Tibial nerve (tissue), 4 donors: ENCODE results near the gene FAM78B. TPM values are rescaled to one million over a fixed set of nuclear protein-coding genes. Genes with fewer than 3 reads are reported as not detected.

Experiments
- DNase-seq, 2 donors: peaks; one replicate each; pipeline ENCODE4 v3.0.0-alpha.2; 2019; ENCODE audit warnings: low spot score in 2 of 2
- H3K27ac ChIP-seq, 4 donors: fragments of 200-600 bp; sonication (generic) in 3 of 4; one replicate each; pipeline ENCODE4 v1.5.1; 2017 to 2019; ENCODE audit warnings: mild to moderate bottlenecking in 1 of 4
- H3K27me3 ChIP-seq, 2 donors: fragments of 200-600 bp; sonication (generic) in 1 of 2; one replicate each; pipeline versions ENCODE4 v1.5.1 to v1.6.0; 2017 to 2019
- H3K36me3 ChIP-seq, 3 donors: fragments of 200-600 bp; sonication (generic); one replicate each; pipeline ENCODE4 v1.5.1; 2018 to 2019
- H3K4me1 ChIP-seq, 4 donors: fragments of 200-600 bp; sonication (generic) in 3 of 4; one replicate each; pipeline ENCODE4 v1.5.1; 2017 to 2019
- H3K4me3 ChIP-seq, 4 donors: fragments of 200-600 bp; sonication (generic) in 3 of 4; one replicate each; pipeline ENCODE4 v1.5.1; 2017 to 2019; ENCODE audit warnings: mild to moderate bottlenecking in 1 of 4, moderate library complexity in 1 of 4
- H3K9me3 ChIP-seq, 4 donors: fragments of 200-600 bp; sonication (generic) in 3 of 4; one replicate each; pipeline ENCODE4 v1.5.1; 2017 to 2019
- EP300 ChIP-seq, 2 donors: sonication (generic); formaldehyde crosslinking; IDR thresholded peaks; one replicate each; pipeline ENCODE4 v1.6.1; 2017; ENCODE audit warnings: antibody characterized with exemption in 2 of 2, mild to moderate bottlenecking in 1 of 2
- POLR2A ChIP-seq, 2 donors: fragments of 450-650 bp; IDR thresholded peaks; one replicate each; pipeline ENCODE4 v1.6.1; 2017; ENCODE audit warnings: antibody characterized with exemption in 2 of 2, mild to moderate bottlenecking in 2 of 2, moderate library complexity in 2 of 2
- WGBS, 2 donors: methylation state at CpG; one replicate each; pipeline ENCODE4 v1.1.5; 2018; 5-methylcytosine and 5-hydroxymethylcytosine counted together
- total RNA-seq, 4 donors: library from RNA; depleted of rRNA; stranded (reverse); fragments of >200 nt; gene quantifications; one replicate each; pipeline ENCODE4 v1.1.0, GENCODE V29; 2016
- TF ChIP-seq, protein P1 (sequence below), 5 experiments: fragments of 200-600 bp in 3 of 5; fragments of 450-650 bp in 2 of 5; sonication (generic) in 3 of 5; IDR thresholded peaks; one replicate each; pipeline ENCODE4 v1.5.1; 2016 to 2019; ENCODE audit warnings: antibody characterized with exemption in 5 of 5, mild to moderate bottlenecking in 3 of 5, moderate library complexity in 2 of 5

The FAM78B gene
- total RNA-seq, 4 donors from 2014 or later = 2.0 to 6.3 (median 3.5) TPM

- no peaks in the 10 kb centered on the region for H3K27me3 ChIP-seq
- 96 to 100% methylated on average over 1 of the region's 1 CpG for whole genome bisulfite sequencing, 2 donors
- peaks cover 0 to 8% (median 0%) of the 10 kb centered on the region in 3 donors for H3K36me3 ChIP-seq
- H3K27ac ChIP-seq = no peak overlapping the region
- H3K9me3 ChIP-seq = peaks cover 0 to 5% (median 0%) of the 10 kb centered on the region in 4 donors
- TF ChIP-seq EP300 (IDR thresholded peaks at IDR 0.05) (no peak), POLR2A (IDR thresholded peaks at IDR 0.05) (no peak)
- TF ChIP-seq, protein P1, sequence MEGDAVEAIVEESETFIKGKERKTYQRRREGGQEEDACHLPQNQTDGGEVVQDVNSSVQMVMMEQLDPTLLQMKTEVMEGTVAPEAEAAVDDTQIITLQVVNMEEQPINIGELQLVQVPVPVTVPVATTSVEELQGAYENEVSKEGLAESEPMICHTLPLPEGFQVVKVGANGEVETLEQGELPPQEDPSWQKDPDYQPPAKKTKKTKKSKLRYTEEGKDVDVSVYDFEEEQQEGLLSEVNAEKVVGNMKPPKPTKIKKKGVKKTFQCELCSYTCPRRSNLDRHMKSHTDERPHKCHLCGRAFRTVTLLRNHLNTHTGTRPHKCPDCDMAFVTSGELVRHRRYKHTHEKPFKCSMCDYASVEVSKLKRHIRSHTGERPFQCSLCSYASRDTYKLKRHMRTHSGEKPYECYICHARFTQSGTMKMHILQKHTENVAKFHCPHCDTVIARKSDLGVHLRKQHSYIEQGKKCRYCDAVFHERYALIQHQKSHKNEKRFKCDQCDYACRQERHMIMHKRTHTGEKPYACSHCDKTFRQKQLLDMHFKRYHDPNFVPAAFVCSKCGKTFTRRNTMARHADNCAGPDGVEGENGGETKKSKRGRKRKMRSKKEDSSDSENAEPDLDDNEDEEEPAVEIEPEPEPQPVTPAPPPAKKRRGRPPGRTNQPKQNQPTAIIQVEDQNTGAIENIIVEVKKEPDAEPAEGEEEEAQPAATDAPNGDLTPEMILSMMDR (IDR thresholded peaks at IDR 0.05) = no peak
- no peak for DNase-seq
- H3K4me3 ChIP-seq = no peak overlapping the region
- no peaks in the 10 kb centered on the region for H3K4me1 ChIP-seq
Measured at GRCh38 chr1:166128195-166128594, 38.6 kb downstream of the FAM78B start.

- Histone ChIP-seq H3K27ac (no peak overlapping the region), H3K9me3 (no peaks in the 10 kb centered on the region), H3K4me3 (no peak overlapping the region), H3K27me3 (no peaks in the 10 kb centered on the region), H3K36me3 (no peaks in the 10 kb centered on the region), H3K4me1 (no peaks in the 10 kb centered on the region)
- no peak for DNase-seq
- 88 to 100% methylated on average over 1 of the region's 1 CpG for WGBS, 2 donors
- TF ChIP-seq, protein P1 (IDR thresholded peaks at IDR 0.05) = no peak
- TF ChIP-seq EP300 (IDR thresholded peaks at IDR 0.05) (no peak), POLR2A (IDR thresholded peaks at IDR 0.05) (no peak)
Measured at GRCh38 chr1:166127003-166127402, 39.8 kb downstream of the FAM78B start.

DNA sequence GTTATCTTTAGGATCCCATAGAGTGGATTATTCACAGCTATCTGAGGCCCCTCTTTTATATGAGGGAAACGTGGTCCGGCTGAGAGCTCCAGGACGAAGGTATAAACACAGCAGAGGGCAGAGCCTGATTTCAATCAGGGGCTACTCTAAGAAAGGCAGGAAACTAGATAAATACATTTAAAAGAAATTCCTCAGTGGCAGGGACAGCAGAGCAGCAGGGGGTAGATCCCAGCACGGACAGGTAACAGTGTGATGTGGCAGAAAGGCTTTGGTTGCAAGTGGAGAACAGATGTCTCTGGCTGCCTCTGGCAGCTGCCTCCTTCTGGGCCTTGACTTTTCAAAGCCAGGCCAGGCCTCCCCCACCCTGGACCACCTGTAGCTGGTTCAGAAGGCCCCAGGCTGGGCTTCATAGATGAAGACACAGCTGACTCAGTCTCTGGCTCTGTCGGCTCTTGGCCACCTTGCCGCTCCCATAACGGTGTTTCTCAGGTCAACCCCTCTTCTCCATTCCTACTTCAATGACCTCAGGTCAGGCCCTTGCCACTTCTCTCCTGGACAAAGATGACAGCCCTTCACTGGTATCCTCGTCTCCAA is 43.8 kb downstream of the FAM78B start:
- 73 to 82% methylated on average over 8 of the region's 8 CpGs for WGBS, 2 donors

GRCh38 chr1:166121010-166121409 is 45.8 kb downstream of the FAM78B start:
- H3K27ac ChIP-seq = no peak overlapping the region
- TF ChIP-seq POLR2A (IDR thresholded peaks at IDR 0.05) (no peak), EP300 (IDR thresholded peaks at IDR 0.05) (no peak)
- TF ChIP-seq, protein P1 (IDR thresholded peaks at IDR 0.05) = no peak
- H3K27me3 ChIP-seq = no peaks in the 10 kb centered on the region
- H3K4me3 ChIP-seq = no peak overlapping the region
- H3K9me3 ChIP-seq = no peaks in the 10 kb centered on the region
- no peak for DNase-seq
- no peaks in the 10 kb centered on the region for H3K4me1 ChIP-seq
- no peaks in the 10 kb centered on the region for H3K36me3 ChIP-seq
- 89 to 97% methylated on average over 4 of the region's 4 CpGs for WGBS, 2 donors

More for the DNA sequence above, 43.8 kb downstream of the FAM78B start:
- Histone ChIP-seq H3K27me3 (no peaks in the 10 kb centered on the region), H3K9me3 (no peaks in the 10 kb centered on the region), H3K4me3 (no peak overlapping the region), H3K36me3 (no peaks in the 10 kb centered on the region), H3K27ac (no peak overlapping the region), H3K4me1 (no peaks in the 10 kb centered on the region)
- TF ChIP-seq POLR2A (IDR thresholded peaks at IDR 0.05) = no peak
- no peak for TF ChIP-seq EP300 (IDR thresholded peaks at IDR 0.05)
- TF ChIP-seq, protein P1 (IDR thresholded peaks at IDR 0.05) = no peak
- no peak for DNase-seq

GRCh38 chr1:166120281-166120680 is 46.5 kb downstream of the FAM78B start:
- DNase-seq = no peak
- Histone ChIP-seq H3K36me3 (peaks cover 0 to 3% (median 0%) of the 10 kb centered on the region in 3 donors), H3K4me3 (no peak overlapping the region), H3K9me3 (no peaks in the 10 kb centered on the region), H3K27me3 (no peaks in the 10 kb centered on the region), H3K27ac (no peak overlapping the region), H3K4me1 (no peaks in the 10 kb centered on the region)
- WGBS, 2 donors = 81 to 85% methylated on average over 8 of the region's 8 CpGs
- TF ChIP-seq, protein P1 (IDR thresholded peaks at IDR 0.05) = no peak
- TF ChIP-seq EP300 (IDR thresholded peaks at IDR 0.05) = no peak
- TF ChIP-seq POLR2A (IDR thresholded peaks at IDR 0.05) = no peak
